Endothelial cell of hepatic sinusoid (primary cell): ENCODE data around the gene TMUB2.

Source experiments
- in situ Hi-C: cut with HindIII; loops from 2 replicates; pipeline ENCODE4 v1.10.0; 2017; ENCODE audit warnings: low sequenced_read_pairs

The TMUB2 gene

GRCh38 chr17:44176671-44177501, 9.9 kb upstream of the TMUB2 start:
- in situ Hi-C loops, result no loop called here

DNA sequence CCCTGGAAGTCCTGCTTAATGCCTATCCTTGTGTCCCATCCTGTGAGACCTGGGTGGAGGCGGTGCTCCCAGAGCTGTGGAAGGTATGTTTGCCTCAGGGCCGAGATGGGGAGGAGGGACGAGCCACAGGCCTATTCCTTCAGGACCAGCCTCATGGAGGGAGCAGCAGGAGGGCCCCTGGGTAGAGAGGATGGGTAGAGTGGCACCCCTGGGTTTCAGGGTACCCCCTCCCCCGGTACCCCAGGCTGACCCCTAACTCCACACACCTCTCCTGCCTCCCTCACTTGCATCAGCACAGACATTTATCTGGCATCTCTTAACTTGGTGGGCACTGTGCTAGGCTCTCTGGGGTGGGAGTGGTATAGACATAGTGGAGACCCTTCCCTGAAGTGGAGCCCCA, 9.1 kb upstream of the TMUB2 start:
- in situ Hi-C loops, result no loop called here

DNA sequence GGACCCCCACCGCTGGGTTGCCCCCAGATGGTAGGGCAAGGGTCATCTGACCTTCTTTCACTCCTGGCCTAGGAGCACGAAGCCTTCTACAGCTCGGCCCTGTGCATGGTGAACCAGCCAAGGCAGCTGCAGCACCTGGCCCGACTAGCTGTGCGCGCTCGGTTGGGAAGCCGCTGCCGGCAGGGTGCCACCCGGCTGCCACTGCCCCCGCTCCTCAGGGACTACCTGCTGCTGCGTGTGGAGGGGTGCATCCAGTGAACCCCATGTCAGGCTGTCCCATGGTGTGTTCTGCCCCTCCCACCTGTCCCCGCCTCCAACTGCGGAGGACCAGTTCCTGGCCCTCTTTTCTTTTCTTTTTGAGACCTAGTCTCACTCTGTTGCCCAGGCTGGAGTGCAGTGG, 8.6 kb upstream of the TMUB2 start:
- in situ Hi-C loops, result no loop called here

GRCh38 chr17:44183024-44183423, 3.7 kb upstream of the TMUB2 start:
- in situ Hi-C loops, result no loop called here

- in situ Hi-C loops, result no loop called here
Measured at GRCh38 chr17:44184212-44184810, 2.5 kb upstream of the TMUB2 start.

DNA sequence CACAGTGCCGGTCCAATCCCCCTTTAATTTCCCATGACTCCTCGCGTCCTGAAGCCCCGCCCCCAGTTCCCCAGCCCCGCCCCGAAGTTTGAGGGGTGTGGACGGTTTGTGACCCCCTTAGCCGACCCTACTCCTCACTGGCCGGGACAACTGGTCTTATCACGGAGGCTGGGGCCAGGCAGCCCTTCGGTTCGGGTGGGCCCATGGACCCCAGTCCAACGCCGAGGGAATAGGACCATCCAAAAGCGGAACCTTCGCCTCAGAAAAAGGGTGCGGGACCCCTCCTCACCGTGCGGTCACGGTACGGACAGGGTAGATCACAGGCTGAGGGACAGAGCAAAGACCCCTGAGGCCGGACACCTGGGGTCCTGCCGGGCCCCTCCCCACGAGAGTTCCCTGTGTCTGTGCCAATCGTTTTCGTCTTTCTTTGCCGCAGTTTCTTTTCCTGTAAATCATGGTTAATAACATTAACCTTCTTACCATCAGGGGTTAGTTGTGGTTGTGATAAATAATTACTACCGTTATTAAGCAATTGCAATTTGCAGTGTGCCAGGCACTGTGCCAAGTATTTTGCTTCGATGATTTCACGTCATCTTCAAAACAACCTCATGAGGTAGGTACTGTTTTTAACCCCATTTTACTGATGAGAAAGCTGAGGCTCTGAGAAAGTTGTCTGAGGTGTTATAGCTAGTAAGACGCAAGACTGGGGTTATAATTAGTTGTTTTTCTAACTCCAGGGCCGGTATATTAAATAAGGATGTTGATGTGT, 543 bp downstream of the TMUB2 start:
- in situ Hi-C loops, result no loop called here

GRCh38 chr17:44188576-44189403, 2.0 kb downstream of the TMUB2 start:
- in situ Hi-C loops, result no loop called here

DNA sequence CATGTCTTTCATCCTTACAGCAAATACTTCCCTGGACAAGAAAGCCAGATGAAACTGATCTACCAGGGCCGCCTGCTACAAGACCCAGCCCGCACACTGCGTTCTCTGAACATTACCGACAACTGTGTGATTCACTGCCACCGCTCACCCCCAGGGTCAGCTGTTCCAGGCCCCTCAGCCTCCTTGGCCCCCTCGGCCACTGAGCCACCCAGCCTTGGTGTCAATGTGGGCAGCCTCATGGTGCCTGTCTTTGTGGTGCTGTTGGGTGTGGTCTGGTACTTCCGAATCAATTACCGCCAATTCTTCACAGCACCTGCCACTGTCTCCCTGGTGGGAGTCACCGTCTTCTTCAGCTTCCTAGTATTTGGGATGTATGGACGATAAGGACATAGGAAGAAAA, 3.7 kb downstream of the TMUB2 start:
- in situ Hi-C loops, result no loop called here

- in situ Hi-C loops, result no loop called here
Measured at GRCh38 chr17:44191369-44191768, 4.6 kb downstream of the TMUB2 start.

DNA sequence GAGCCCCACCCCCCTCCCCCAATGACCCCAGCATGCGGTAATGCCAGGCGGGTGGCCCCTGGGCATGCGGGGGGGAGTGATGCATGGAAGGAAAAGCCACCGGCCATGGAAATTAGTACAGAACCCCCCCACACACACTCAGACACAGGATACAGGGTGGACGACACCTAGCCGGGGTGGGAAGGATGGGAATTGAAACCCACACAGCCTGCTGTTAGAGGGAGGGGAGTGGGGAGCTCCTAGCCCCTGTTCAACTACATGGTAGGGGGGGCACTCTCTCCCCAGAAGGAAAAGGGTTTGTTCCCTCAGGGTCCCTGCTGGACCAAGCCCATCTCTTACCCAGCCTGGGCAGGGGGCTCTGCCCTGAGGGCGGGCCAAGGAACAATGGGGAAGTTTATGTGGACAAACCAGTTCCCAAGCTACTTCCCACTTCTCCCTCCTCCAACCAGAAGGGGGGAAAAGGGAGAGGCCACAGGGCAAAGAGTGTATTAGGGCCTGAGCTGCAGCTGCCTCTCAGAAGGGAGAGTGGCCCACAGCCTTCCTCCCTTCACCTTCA, 5.2 kb downstream of the TMUB2 start:
- in situ Hi-C loops, result no loop called here

DNA sequence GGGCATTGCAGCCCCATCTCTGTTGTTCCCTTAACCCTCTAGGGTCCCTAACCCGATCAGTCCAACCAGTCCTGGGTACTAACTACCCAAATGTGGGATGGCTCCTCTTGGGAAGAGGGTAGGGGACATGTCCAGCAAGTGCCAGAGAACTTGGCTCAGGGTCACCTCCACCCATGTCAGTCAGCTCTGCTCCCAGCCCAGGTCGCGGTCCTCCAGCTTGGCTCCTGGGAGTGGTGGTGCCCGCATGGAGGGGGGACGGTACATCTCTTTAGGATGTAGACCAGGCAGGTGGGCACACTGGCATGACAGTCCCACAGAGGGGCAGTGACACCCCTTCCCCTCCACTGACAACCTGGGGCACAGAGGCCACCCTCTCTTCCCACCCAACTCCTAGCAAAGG, 6.0 kb downstream of the TMUB2 start:
- in situ Hi-C loops, result no loop called here

GRCh38 chr17:44193326-44194084, 6.7 kb downstream of the TMUB2 start:
- in situ Hi-C loops, result no loop called here

DNA sequence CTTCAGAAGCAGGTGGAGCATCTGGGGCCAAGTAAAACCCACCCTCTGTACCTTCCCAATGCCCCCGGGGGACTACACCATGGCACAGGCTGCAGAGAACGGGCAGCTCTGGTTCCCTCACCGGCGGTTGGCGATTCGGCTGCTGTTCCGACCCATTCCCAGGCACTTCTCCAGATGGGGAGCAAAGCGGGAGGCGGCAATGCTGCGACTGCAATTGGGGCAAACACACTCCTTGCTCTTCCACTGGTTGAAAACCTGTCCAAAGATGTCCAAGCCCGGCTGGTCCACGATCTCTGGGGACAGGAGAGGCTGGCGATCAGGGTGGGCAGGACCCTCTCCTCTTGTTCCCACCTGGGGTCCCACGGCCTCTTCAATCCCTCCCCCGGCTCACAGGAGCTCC, 10.3 kb downstream of the TMUB2 start:
- in situ Hi-C loops, result no loop called here

DNA sequence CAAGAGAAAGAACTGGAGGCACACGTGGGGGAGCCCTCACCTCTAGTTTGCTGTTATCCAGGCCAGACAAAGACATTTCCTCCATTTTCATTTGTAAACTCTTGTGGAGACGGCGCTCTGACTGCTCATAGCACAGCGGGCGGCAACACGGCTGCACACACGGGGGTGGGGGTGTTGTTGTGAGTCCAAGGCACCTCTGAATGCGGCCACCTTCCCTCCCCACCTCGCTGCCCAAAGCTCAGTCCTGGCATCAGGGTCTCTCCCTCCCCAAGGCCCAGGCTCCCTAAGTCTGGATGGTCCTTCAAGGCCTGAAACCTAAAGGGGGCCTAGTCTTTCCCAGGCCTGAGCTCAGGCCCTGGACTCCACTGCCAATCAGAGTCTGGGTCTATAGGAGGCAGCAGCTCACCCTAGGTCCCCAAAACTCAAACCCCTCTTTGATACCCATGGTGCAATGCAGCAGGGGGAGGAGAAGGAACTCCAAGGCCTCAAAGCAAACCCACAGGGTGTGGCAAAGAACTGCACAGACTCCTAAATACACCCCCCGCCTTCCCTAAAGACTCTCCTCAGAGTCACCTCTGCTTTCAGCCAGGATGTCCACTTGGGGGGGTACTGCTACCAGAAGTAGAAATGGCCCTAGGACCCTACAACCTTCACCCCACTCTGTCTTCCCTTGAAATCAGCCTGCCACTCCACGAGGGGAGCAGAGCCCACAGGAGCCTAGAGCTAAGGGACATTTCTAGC, 11.4 kb downstream of the TMUB2 start:
- in situ Hi-C loops, result no loop called here

- in situ Hi-C loops, result no loop called here
Measured at GRCh38 chr17:44198721-44199552, 12.2 kb downstream of the TMUB2 start.

GRCh38 chr17:44199553-44200477, 13.0 kb downstream of the TMUB2 start, which contains the start of gene ATXN7L3:
Gene ATXN7L3, minus strand, starts transcription at chr17:44199884. Its CDS starts 1,814 bp downstream, at chr17:44198070.
- in situ Hi-C loops, result loop anchor here (5.0 to 25.0 kb wide), 3 partner anchors 112 to 437 kb away; no protein-coding TSS in a partner anchor
